GM12891 (cell line): ENCODE data around the gene DNMT3B.

Experiments
- PAX5 ChIP-seq: IDR thresholded peaks from 2 replicates; pipeline ENCODE4 v1.6.1; 2011; ENCODE audit warnings: low read length, moderate library complexity, mild to moderate bottlenecking; ENCODE audit not compliant: insufficient read depth, severe bottlenecking
- POLR2A ChIP-seq: IDR thresholded peaks from 2 replicates; pipeline ENCODE4 v1.6.1; 2011; ENCODE audit warnings: low read depth, low read length, control low read depth
- POLR2AphosphoS5 ChIP-seq: IDR thresholded peaks from 2 replicates; pipeline ENCODE4 v1.6.1; 2011; ENCODE audit warnings: low read depth, low read length, control low read depth
- POU2F2 ChIP-seq: IDR thresholded peaks from 2 replicates; pipeline ENCODE4 v1.6.1; 2011; ENCODE audit warnings: low read depth, mild to moderate bottlenecking, control low read depth, low read length, moderate library complexity
- SPI1 ChIP-seq: IDR thresholded peaks from 2 replicates; pipeline ENCODE4 v1.6.1; 2011; ENCODE audit warnings: low read depth, low read length, control low read depth
- TAF1 ChIP-seq: IDR thresholded peaks from 2 replicates; pipeline ENCODE4 v1.6.1; 2011; ENCODE audit warnings: low read depth, low read length, control low read depth

DNA sequence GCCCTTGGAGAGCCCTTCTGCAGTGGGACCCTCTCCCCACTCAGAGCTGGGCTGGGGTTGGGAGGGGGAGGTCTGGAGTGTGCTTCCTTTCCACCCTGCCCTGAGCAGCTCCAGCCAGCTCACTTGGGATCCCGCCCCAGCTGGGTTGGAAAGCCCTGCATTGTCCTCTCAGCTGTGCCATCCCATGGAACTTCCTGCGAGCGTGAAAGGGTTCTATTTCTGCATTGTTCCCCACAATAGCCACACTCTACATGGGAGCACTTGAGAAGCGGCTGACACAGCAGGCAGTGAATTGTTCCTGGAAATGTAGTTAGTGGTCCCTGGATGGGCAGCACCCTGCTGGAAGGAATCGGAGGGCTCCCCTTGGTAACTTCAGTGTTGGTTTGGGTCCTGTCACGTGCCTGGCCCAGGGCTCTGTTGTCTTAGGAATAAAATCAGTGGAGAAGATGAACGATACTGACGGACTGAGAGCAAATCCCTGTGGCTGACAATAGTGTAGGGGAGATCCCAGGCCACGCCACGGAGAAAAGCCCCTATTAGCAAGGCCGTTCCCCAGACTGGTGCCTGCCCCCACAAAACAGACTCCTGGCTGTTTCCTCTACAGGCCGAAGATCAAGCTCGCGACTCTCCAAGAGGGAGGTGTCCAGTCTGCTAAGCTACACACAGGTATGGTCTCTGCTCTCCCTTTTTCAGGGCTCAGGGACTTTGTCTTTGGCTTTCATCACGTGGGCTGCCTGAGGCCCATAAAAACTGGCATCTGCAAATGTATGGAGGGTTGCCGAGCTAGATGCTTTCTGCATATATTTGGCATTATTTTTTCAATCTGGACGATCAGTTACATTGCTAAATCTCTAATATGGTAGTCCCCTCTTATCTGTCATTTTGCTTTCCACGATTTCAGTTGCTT lies 18.8 kb downstream of the DNMT3B start:
- TF ChIP-seq POLR2A (no peak), POLR2AphosphoS5 (no peak), TAF1 (no peak), SPI1 (no peak), PAX5 (no peak), POU2F2 (no peak)
